NCI-H748 treated with DMSO at 0.1 percent for 48 hours (cell line): ENCODE results near the gene CTIF.

Experiments used
- DNase-seq: peaks from one replicate; lab custom pipeline; 2025; lab: John Stamatoyannopoulos, UW

CTIF gene

GRCh38 chr18:48620071-48620470 lies 81.2 kb downstream of the CTIF start:
- no peak for DNase-seq

- DNase-seq, result no peak
Observed at GRCh38 chr18:48621240-48621639, 82.4 kb downstream of the CTIF start.

GRCh38 chr18:48621815-48622555 lies 83.2 kb downstream of the CTIF start:
- no peak for DNase-seq

- DNase-seq, result no peak
Observed at GRCh38 chr18:48622911-48623431, 84.1 kb downstream of the CTIF start.

GRCh38 chr18:48623468-48624235 lies 84.8 kb downstream of the CTIF start:
- DNase-seq, result no peak

- no peak for DNase-seq
Observed at GRCh38 chr18:48624856-48625255, 86.0 kb downstream of the CTIF start.

GRCh38 chr18:48627216-48627615 lies 88.4 kb downstream of the CTIF start:
- no peak for DNase-seq

- no peak for DNase-seq
Observed at GRCh38 chr18:48629730-48630324, 91.0 kb downstream of the CTIF start.

- DNase-seq, result no peak
Observed at GRCh38 chr18:48631851-48632250, 93.0 kb downstream of the CTIF start.

GRCh38 chr18:48632676-48633257 lies 93.9 kb downstream of the CTIF start:
- no peak for DNase-seq

GRCh38 chr18:48634491-48634890 lies 95.7 kb downstream of the CTIF start:
- no peak for DNase-seq

- no peak for DNase-seq
Observed at GRCh38 chr18:48634975-48635374, 96.1 kb downstream of the CTIF start.

- DNase-seq, result no peak
Observed at GRCh38 chr18:48635806-48636205, 97.0 kb downstream of the CTIF start.

- DNase-seq, result no peak
Observed at GRCh38 chr18:48636436-48636835, 97.6 kb downstream of the CTIF start.

- no peak for DNase-seq
Observed at GRCh38 chr18:48637081-48637990, 98.5 kb downstream of the CTIF start.

- no peak for DNase-seq
Observed at GRCh38 chr18:48638451-48638850, 99.6 kb downstream of the CTIF start.

- DNase-seq, result no peak
Observed at GRCh38 chr18:48638896-48639771, 100.3 kb downstream of the CTIF start.

- DNase-seq, result no peak
Observed at GRCh38 chr18:48639772-48640432, 101.1 kb downstream of the CTIF start.

GRCh38 chr18:48640566-48641270 lies 101.9 kb downstream of the CTIF start:
- DNase-seq, result no peak
